ENCODE measurements around the gene CYP11A1. TPM values are rescaled to one million over a fixed set of nuclear protein-coding genes. Genes with fewer than 3 reads are reported as not detected.
A peak's percentile ranks its signal among the peaks of the same experiment; 100 is the strongest.

CYP11A1 gene
- total RNA-seq, 1 donor from 2014 or later: not detected

GRCh38 chr15:74295800-74296199 lies 71.6 kb downstream of the CYP11A1 start:
- no peaks in the 10 kb centered on the region for H3K9me3 Mint-ChIP-seq
- H3K4me3 Mint-ChIP-seq (ENCODE audit: low read depth): no peak overlapping the region
- H3K4me1 Mint-ChIP-seq (ENCODE audit: low read depth): peaks cover 9% of the 10 kb centered on the region
- peaks cover 19% of the 10 kb centered on the region for H3K27me3 Mint-ChIP-seq (ENCODE audit: low read depth)
- intact Hi-C loops (cut with micrococcal nuclease): no loop called here
- no peak overlapping the region for H3K27ac Mint-ChIP-seq
- H3K36me3 Mint-ChIP-seq (ENCODE audit: low read depth): no peaks in the 10 kb centered on the region
- no peak for DNase-seq (ENCODE audit: low spot score)

- DNase-seq (ENCODE audit: low spot score): no peak
- no peaks in the 10 kb centered on the region for H3K36me3 Mint-ChIP-seq (ENCODE audit: low read depth)
- H3K9me3 Mint-ChIP-seq: no peaks in the 10 kb centered on the region
- peaks cover 9% of the 10 kb centered on the region for H3K27me3 Mint-ChIP-seq (ENCODE audit: low read depth)
- no peak overlapping the region for H3K27ac Mint-ChIP-seq
- intact Hi-C loops (cut with micrococcal nuclease): no loop called here
- H3K4me1 Mint-ChIP-seq (ENCODE audit: low read depth): peaks cover 12% of the 10 kb centered on the region
- no peak overlapping the region for H3K4me3 Mint-ChIP-seq (ENCODE audit: low read depth)
Observed at GRCh38 chr15:74294010-74294409, 73.4 kb downstream of the CYP11A1 start.

GRCh38 chr15:74293021-74293810 lies 74.2 kb downstream of the CYP11A1 start:
- peaks cover 12% of the 10 kb centered on the region for H3K4me1 Mint-ChIP-seq (ENCODE audit: low read depth)
- H3K9me3 Mint-ChIP-seq: no peaks in the 10 kb centered on the region
- peaks cover 8% of the 10 kb centered on the region for H3K27me3 Mint-ChIP-seq (ENCODE audit: low read depth)
- no peaks in the 10 kb centered on the region for H3K36me3 Mint-ChIP-seq (ENCODE audit: low read depth)
- no peak overlapping the region for H3K27ac Mint-ChIP-seq
- no peak overlapping the region for H3K4me3 Mint-ChIP-seq (ENCODE audit: low read depth)
- intact Hi-C loops (cut with micrococcal nuclease): no loop called here
- no peak for DNase-seq (ENCODE audit: low spot score)

- Mint-ChIP-seq H3K4me1 (ENCODE audit: low read depth) (peaks cover 12% of the 10 kb centered on the region), H3K4me3 (ENCODE audit: low read depth) (peak overlapping the region; percentile 22), H3K27me3 (ENCODE audit: low read depth) (peaks cover 10% of the 10 kb centered on the region), H3K9me3 (no peaks in the 10 kb centered on the region), H3K27ac (peak overlapping the region; percentile 78), H3K36me3 (ENCODE audit: low read depth) (no peaks in the 10 kb centered on the region)
- intact Hi-C loops (cut with micrococcal nuclease): no loop called here
- DNase-seq (ENCODE audit: low spot score): peak; percentile 73
Observed at GRCh38 chr15:74291101-74292071, 76.1 kb downstream of the CYP11A1 start.

- intact Hi-C loops (cut with micrococcal nuclease): no loop called here
- no peak overlapping the region for H3K4me3 Mint-ChIP-seq (ENCODE audit: low read depth)
Observed at GRCh38 chr15:74290645-74291044, 76.8 kb downstream of the CYP11A1 start.

GRCh38 chr15:74289671-74290070 lies 77.8 kb downstream of the CYP11A1 start:
- intact Hi-C loops (cut with micrococcal nuclease): no loop called here
- no peak for DNase-seq (ENCODE audit: low spot score)
- no peaks in the 10 kb centered on the region for H3K36me3 Mint-ChIP-seq (ENCODE audit: low read depth)
- no peaks in the 10 kb centered on the region for H3K9me3 Mint-ChIP-seq
- no peak overlapping the region for H3K27ac Mint-ChIP-seq
- peaks cover 7% of the 10 kb centered on the region for H3K27me3 Mint-ChIP-seq (ENCODE audit: low read depth)
- H3K4me3 Mint-ChIP-seq (ENCODE audit: low read depth): no peak overlapping the region
- peaks cover 12% of the 10 kb centered on the region for H3K4me1 Mint-ChIP-seq (ENCODE audit: low read depth)

More at GRCh38 chr15:74290645-74291044, 76.8 kb downstream of the CYP11A1 start:
- Mint-ChIP-seq H3K9me3 (no peaks in the 10 kb centered on the region), H3K36me3 (ENCODE audit: low read depth) (no peaks in the 10 kb centered on the region), H3K27me3 (ENCODE audit: low read depth) (peaks cover 10% of the 10 kb centered on the region), H3K27ac (peak overlapping the region; percentile 78), H3K4me1 (ENCODE audit: low read depth) (peaks cover 12% of the 10 kb centered on the region)
- no peak for DNase-seq (ENCODE audit: low spot score)

Other genes starting within 250 kb of the CYP11A1 start
- gene ISLR2, start 237.1 kb downstream of the CYP11A1 start, total RNA-seq: not detected in 2 replicates
- not detected in 2 replicates for gene ISLR, start 193.9 kb downstream of the CYP11A1 start, total RNA-seq
- gene STRA6, start 164.9 kb downstream of the CYP11A1 start, total RNA-seq: not detected in 2 replicates
- not detected in 2 replicates for gene CCDC33, start 131.3 kb downstream of the CYP11A1 start, total RNA-seq
- 45.9 and 50.3 TPM in 2 replicates for gene SEMA7A, start 66.3 kb upstream of the CYP11A1 start, total RNA-seq
- 55.3 and 59.1 TPM in 2 replicates for gene UBL7, start 93.5 kb upstream of the CYP11A1 start, total RNA-seq
- 35.6 and 41.2 TPM in 2 replicates for gene ARID3B, start 173.6 kb upstream of the CYP11A1 start, total RNA-seq
- 119 and 122 TPM in 2 replicates for gene CLK3, start 248.2 kb upstream of the CYP11A1 start, total RNA-seq